ENCODE measurements around the gene SHISA6. TPM values are rescaled to one million over a fixed set of nuclear protein-coding genes. Genes with fewer than 3 reads are reported as not detected.

The SHISA6 gene
- polyA plus RNA-seq, 1 donor (not counting 4 experiments of a cell fraction or from before 2014, with no cell fraction given), result 2.2 TPM

GRCh38 chr17:11303773-11304394 lies 62.9 kb downstream of the SHISA6 start:
- Histone ChIP-seq H3K9me3 (ENCODE audit: control insufficient read depth, low read depth, low read length) (no peaks in the 10 kb centered on the region), H3K36me3 (ENCODE audit: control insufficient read depth in 2 of 2, extremely low read depth in 1 of 2, insufficient read depth in 2 of 2, low read length in 2 of 2) (no peaks in the 10 kb centered on the region), H3K4me3 (ENCODE audit: control insufficient read depth in 2 of 3, extremely low read depth in 1 of 3, insufficient read depth in 2 of 3, low read depth in 1 of 3, low read length in 3 of 3) (no peak overlapping the region), H3K79me2 (ENCODE audit: control insufficient read depth, insufficient read depth, low read length) (no peaks in the 10 kb centered on the region), H3K4me2 (ENCODE audit: control insufficient read depth, extremely low read depth, insufficient read depth, low read depth, low read length) (no peak overlapping the region), H3K27me3 (ENCODE audit: control insufficient read depth, extremely low read depth, insufficient read depth, low read length) (no peaks in the 10 kb centered on the region), H3K9ac (ENCODE audit: control insufficient read depth, extremely low read depth, insufficient read depth, low read length) (no peak overlapping the region), H2AFZ (ENCODE audit: control insufficient read depth, low read length) (no peak overlapping the region), H3K9me1 (ENCODE audit: control insufficient read depth, extremely low read depth, insufficient read depth, low read length) (no peaks in the 10 kb centered on the region), H4K20me1 (ENCODE audit: control insufficient read depth, extremely low read depth, insufficient read depth, low read length) (no peaks in the 10 kb centered on the region), H3K27ac (ENCODE audit: control insufficient read depth, insufficient read depth, low read length) (no peak overlapping the region), H3K4me1 (ENCODE audit: control insufficient read depth, extremely low read depth, insufficient read depth, low read length) (no peaks in the 10 kb centered on the region)
- TF ChIP-seq, protein P1, sequence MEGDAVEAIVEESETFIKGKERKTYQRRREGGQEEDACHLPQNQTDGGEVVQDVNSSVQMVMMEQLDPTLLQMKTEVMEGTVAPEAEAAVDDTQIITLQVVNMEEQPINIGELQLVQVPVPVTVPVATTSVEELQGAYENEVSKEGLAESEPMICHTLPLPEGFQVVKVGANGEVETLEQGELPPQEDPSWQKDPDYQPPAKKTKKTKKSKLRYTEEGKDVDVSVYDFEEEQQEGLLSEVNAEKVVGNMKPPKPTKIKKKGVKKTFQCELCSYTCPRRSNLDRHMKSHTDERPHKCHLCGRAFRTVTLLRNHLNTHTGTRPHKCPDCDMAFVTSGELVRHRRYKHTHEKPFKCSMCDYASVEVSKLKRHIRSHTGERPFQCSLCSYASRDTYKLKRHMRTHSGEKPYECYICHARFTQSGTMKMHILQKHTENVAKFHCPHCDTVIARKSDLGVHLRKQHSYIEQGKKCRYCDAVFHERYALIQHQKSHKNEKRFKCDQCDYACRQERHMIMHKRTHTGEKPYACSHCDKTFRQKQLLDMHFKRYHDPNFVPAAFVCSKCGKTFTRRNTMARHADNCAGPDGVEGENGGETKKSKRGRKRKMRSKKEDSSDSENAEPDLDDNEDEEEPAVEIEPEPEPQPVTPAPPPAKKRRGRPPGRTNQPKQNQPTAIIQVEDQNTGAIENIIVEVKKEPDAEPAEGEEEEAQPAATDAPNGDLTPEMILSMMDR (optimal IDR thresholded peaks at IDR 0.05 in 1 of 3, IDR thresholded peaks at IDR 0.05 in 1 of 3, conservative IDR thresholded peaks at IDR 0.05 in 1 of 3; ENCODE audit: extremely low read depth in 1 of 3, insufficient read depth in 2 of 3, low read length in 3 of 3), result no peak
- TF ChIP-seq EZH2 (IDR thresholded peaks at IDR 0.05; ENCODE audit: low read length), result no peak
- FAIRE-seq, result no peak
- dilution Hi-C loops (cut with MboI; ENCODE audit: extremely low pct_ligation_motif_present, low sequenced_read_pairs), result no loop called here
- DNase-seq (ENCODE audit: low read depth, low spot score), result no peak

DNA sequence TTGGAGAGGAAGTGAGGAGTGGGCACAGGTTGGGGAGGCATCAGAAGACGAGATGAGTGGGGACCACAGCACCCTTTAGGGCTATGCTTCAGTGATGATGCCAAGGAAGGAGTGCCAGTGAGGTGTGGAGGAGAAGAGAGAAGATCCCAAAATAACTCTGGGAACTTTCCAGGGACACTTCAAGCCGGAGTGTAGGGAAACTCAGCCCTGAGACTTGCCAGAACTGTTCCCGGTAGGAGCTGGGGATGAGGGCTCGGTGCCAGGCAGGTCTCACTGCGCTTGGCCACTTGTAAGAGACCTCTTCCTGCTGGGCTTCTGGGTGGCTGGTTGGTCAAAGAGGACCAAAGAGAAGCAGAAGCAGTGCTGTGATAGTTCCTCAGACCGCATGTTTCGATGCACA lies 63.6 kb downstream of the SHISA6 start:
- Histone ChIP-seq H3K9me3 (ENCODE audit: control insufficient read depth, low read depth, low read length) (no peaks in the 10 kb centered on the region), H4K20me1 (ENCODE audit: control insufficient read depth, extremely low read depth, insufficient read depth, low read length) (no peaks in the 10 kb centered on the region), H3K27me3 (ENCODE audit: control insufficient read depth, extremely low read depth, insufficient read depth, low read length) (no peaks in the 10 kb centered on the region), H3K79me2 (ENCODE audit: control insufficient read depth, insufficient read depth, low read length) (no peaks in the 10 kb centered on the region), H3K27ac (ENCODE audit: control insufficient read depth, insufficient read depth, low read length) (no peak overlapping the region), H3K4me2 (ENCODE audit: control insufficient read depth, extremely low read depth, insufficient read depth, low read depth, low read length) (no peak overlapping the region), H3K4me3 (ENCODE audit: control insufficient read depth in 2 of 3, extremely low read depth in 1 of 3, insufficient read depth in 2 of 3, low read depth in 1 of 3, low read length in 3 of 3) (no peak overlapping the region), H2AFZ (ENCODE audit: control insufficient read depth, low read length) (no peak overlapping the region), H3K9me1 (ENCODE audit: control insufficient read depth, extremely low read depth, insufficient read depth, low read length) (no peaks in the 10 kb centered on the region), H3K4me1 (ENCODE audit: control insufficient read depth, extremely low read depth, insufficient read depth, low read length) (no peaks in the 10 kb centered on the region), H3K36me3 (ENCODE audit: control insufficient read depth in 2 of 2, extremely low read depth in 1 of 2, insufficient read depth in 2 of 2, low read length in 2 of 2) (no peaks in the 10 kb centered on the region), H3K9ac (ENCODE audit: control insufficient read depth, extremely low read depth, insufficient read depth, low read length) (no peak overlapping the region)
- dilution Hi-C loops (cut with MboI; ENCODE audit: extremely low pct_ligation_motif_present, low sequenced_read_pairs), result no loop called here
- FAIRE-seq, result no peak
- no peak for TF ChIP-seq EZH2 (IDR thresholded peaks at IDR 0.05; ENCODE audit: low read length)
- TF ChIP-seq, protein P1 (optimal IDR thresholded peaks at IDR 0.05 in 1 of 3, IDR thresholded peaks at IDR 0.05 in 1 of 3, conservative IDR thresholded peaks at IDR 0.05 in 1 of 3; ENCODE audit: extremely low read depth in 1 of 3, insufficient read depth in 2 of 3, low read length in 3 of 3), result no peak
- no peak for DNase-seq (ENCODE audit: low read depth, low spot score)
